Liver (tissue), 9 donors: Measurements from ENCODE around the gene STK35. TPM values are rescaled to one million over a fixed set of nuclear protein-coding genes. Genes with fewer than 3 reads are reported as not detected.

Experiments used
- DNase-seq: peaks from one replicate; pipeline ENCODE4 v3.0.0-alpha.2; 2017; ENCODE audit warnings: low spot score
- H3K27ac ChIP-seq, 2 donors: one replicate each; pipeline ENCODE4 v1.7.0; 2013; ENCODE audit warnings: inconsistent platforms in 2 of 2, low read length in 2 of 2, control low read depth in 1 of 2, low read depth in 1 of 2, mild to moderate bottlenecking in 1 of 2
- H3K27me3 ChIP-seq, 4 donors: one replicate each; pipeline versions ENCODE4 v1.6.1 to v1.7.0; 2013; ENCODE audit warnings: low read length in 3 of 4, inconsistent platforms in 1 of 4, mild to moderate bottlenecking in 1 of 4, moderate library complexity in 1 of 4; ENCODE audit not compliant: control insufficient read depth in 4 of 4, insufficient read depth in 4 of 4
- H3K36me3 ChIP-seq, 4 donors: one replicate each; pipeline versions ENCODE4 v1.6.1 to v1.7.0; 2013; ENCODE audit warnings: low read length in 3 of 4, mild to moderate bottlenecking in 3 of 4, low read depth in 1 of 4, moderate library complexity in 1 of 4; ENCODE audit not compliant: control insufficient read depth in 4 of 4, insufficient read depth in 3 of 4
- H3K4me1 ChIP-seq, 4 donors: one replicate each; pipeline versions ENCODE4 v1.6.1 to v1.7.0; 2013; ENCODE audit warnings: low read length in 3 of 4, mild to moderate bottlenecking in 3 of 4, moderate library complexity in 1 of 4; ENCODE audit not compliant: control insufficient read depth in 4 of 4, insufficient read depth in 4 of 4
- H3K4me3 ChIP-seq, 3 donors: one replicate each; pipeline versions ENCODE4 v1.6.1 to v1.7.0; 2013; ENCODE audit warnings: low read length in 3 of 3, control low read depth in 1 of 3, low read depth in 1 of 3, mild to moderate bottlenecking in 1 of 3
- H3K9ac ChIP-seq, 2 donors: one replicate each; pipeline ENCODE4 v1.7.0; 2013; ENCODE audit warnings: low read length in 2 of 2, mild to moderate bottlenecking in 2 of 2, moderate library complexity in 2 of 2, control low read depth in 1 of 2, low read depth in 1 of 2
- H3K9me3 ChIP-seq, 4 donors: one replicate each; pipeline versions ENCODE4 v1.6.1 to v1.7.0; 2013; ENCODE audit warnings: low read length in 3 of 4; ENCODE audit not compliant: control insufficient read depth in 4 of 4
- EGR1 ChIP-seq, 2 donors: IDR thresholded peaks; 2 replicates each; pipeline ENCODE4 v1.6.1; 2016 to 2018; ENCODE audit warnings: antibody characterized with exemption in 2 of 2, low read depth in 2 of 2
- FOXA1 ChIP-seq: IDR thresholded peaks from 2 replicates; pipeline ENCODE4 v1.6.1; 2016; ENCODE audit warnings: antibody characterized with exemption
- GABPA ChIP-seq, 2 donors: IDR thresholded peaks in 1 of 2; conservative IDR thresholded peaks in 1 of 2; 2 replicates each; pipeline ENCODE4 v1.6.1; 2016; ENCODE audit warnings: antibody characterized with exemption in 2 of 2, mild to moderate bottlenecking in 1 of 2, moderate library complexity in 1 of 2
- HNF4A ChIP-seq, 2 donors: conservative IDR thresholded peaks; 2 replicates each; pipeline ENCODE4 v1.6.1; 2016; ENCODE audit warnings: antibody characterized with exemption in 2 of 2, mild to moderate bottlenecking in 2 of 2
- JUND ChIP-seq, 2 donors: IDR thresholded peaks; 2 replicates each; pipeline ENCODE4 v1.6.1; 2016; ENCODE audit warnings: antibody characterized with exemption in 2 of 2
- MAX ChIP-seq: IDR thresholded peaks from 2 replicates; pipeline ENCODE4 v1.6.1; 2016; ENCODE audit warnings: antibody characterized with exemption
- NR2F2 ChIP-seq: IDR thresholded peaks from 2 replicates; pipeline ENCODE4 v1.6.1; 2016; ENCODE audit warnings: antibody characterized with exemption
- RAD21 ChIP-seq, 2 donors: IDR thresholded peaks; 2 replicates each; pipeline ENCODE4 v1.6.1; 2016; ENCODE audit warnings: antibody characterized with exemption in 2 of 2, mild to moderate bottlenecking in 2 of 2
- REST ChIP-seq: IDR thresholded peaks from 2 replicates; pipeline ENCODE4 v1.6.1; 2016; ENCODE audit warnings: antibody characterized with exemption, mild to moderate bottlenecking
- RXRA ChIP-seq, 2 donors: IDR thresholded peaks; 2 replicates each; pipeline ENCODE4 v1.6.1; 2017 to 2018; ENCODE audit warnings: antibody characterized with exemption in 2 of 2, mild to moderate bottlenecking in 1 of 2
- SP1 ChIP-seq: IDR thresholded peaks from 2 replicates; pipeline ENCODE4 v1.6.1; 2018; ENCODE audit warnings: antibody characterized with exemption, mild to moderate bottlenecking
- TAF1 ChIP-seq: conservative IDR thresholded peaks from 2 replicates; pipeline ENCODE4 v1.6.1; 2016; ENCODE audit warnings: antibody characterized with exemption, mild to moderate bottlenecking
- YY1 ChIP-seq: IDR thresholded peaks from 2 replicates; pipeline ENCODE4 v1.6.1; 2016; ENCODE audit warnings: antibody characterized with exemption, mild to moderate bottlenecking
- WGBS: extraction: QIAGEN DNeasy Blood & Tissue Kit; methylation state at CpG from one replicate; pipeline ENCODE4 v1.1.7; 2013; 5-methylcytosine and 5-hydroxymethylcytosine counted together
- polyA plus RNA-seq, 2 donors: library from polyadenylated mRNA; stranded (reverse) in 1 of 2; unstranded in 1 of 2; fragments of 200-250 nt in 1 of 2; fragments of >200 nt in 1 of 2; fragmentation: Nextera tagmentation in 1 of 2; extraction: Ambion mirVana in 1 of 2; gene quantifications; one replicate each; pipeline versions ENCODE4 v1.2.1 to v1.2.3, GENCODE V29; 2013 to 2015
- total RNA-seq, 2 donors: library from RNA; depleted of rRNA; stranded (reverse); fragments of >200 nt; gene quantifications; one replicate each; pipeline ENCODE4 v1.2.3, GENCODE V29; 2014
- TF ChIP-seq, protein P1 (sequence below): IDR thresholded peaks from 2 replicates; pipeline ENCODE4 v1.6.1; 2016; ENCODE audit warnings: antibody characterized with exemption
- TF ChIP-seq, protein P2 (sequence below): IDR thresholded peaks from 2 replicates; pipeline ENCODE4 v1.6.1; 2016; ENCODE audit warnings: antibody characterized with exemption
- TF ChIP-seq, protein P3 (sequence below): fragments of 150-350 bp; IDR thresholded peaks from 2 replicates; pipeline ENCODE4 v1.5.1; 2017; ENCODE audit warnings: improper control_type of control experiment, low read depth, low read length; ENCODE audit not compliant: missing input control
- donor health status: healthy.
- donor health status: healthy.
- donor health status: healthy.
- donor health status: healthy.
- donor health status: healthy.

The STK35 gene
- total and polyA plus RNA-seq, 4 donors = 2.5 to 18.5 (median 9.9) TPM

DNA sequence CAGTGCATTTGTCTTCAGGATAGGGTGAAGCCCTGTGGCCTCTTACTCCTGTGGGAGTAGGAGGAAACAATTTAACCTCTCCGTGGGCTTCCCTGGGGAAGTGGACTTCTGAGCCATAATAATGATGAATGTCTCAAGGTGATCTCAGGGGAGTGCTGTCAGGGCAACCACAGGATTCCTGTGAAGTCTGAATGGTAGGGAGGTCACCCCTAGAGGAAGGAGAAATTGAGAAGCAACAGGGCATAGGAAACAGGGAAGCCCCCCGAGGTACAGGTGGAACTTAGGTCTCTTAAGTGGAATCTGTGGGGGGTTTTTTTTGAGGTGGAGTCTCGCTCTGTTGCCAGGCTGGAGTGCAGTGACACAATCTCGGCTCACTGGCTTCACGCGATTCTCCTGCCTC lies 26.9 kb downstream of the STK35 start:
- 93% methylated on average over 6 of the region's 6 CpGs for WGBS

DNA sequence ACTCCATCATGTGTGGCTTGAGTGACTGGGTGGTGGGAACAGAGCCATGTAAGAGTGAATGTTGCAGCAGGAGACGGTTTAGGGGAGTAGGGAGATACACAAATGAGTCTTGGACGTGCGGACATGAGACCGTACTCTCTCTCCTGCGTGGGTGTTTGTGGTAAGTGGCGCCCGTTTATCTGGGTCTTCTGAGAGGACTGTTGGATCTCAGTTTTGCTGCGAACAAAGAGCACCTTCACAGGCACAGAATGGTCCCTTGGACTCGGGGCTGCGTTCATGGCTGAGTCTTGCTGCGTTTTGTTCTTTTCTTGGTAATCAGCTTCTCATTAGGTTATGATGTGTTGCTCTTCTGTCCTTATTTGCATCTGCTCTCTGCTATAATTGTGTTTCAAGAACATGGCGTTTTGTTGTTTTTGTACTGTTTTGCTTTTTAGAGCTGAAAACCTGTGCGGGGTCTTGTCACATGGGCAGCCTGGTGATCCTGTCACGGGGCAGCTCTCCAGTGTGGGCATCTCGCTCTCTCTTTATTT lies 28.5 kb downstream of the STK35 start:
- H3K36me3 ChIP-seq = peaks cover 0 to 5% (median 0%) of the 10 kb centered on the region in 4 donors
- H3K4me1 ChIP-seq = peaks cover 0 to 4% (median 0%) of the 10 kb centered on the region in 4 donors
- H3K9me3 ChIP-seq = no peaks in the 10 kb centered on the region
- no peaks in the 10 kb centered on the region for H3K27me3 ChIP-seq
- no peak for TF ChIP-seq REST
- TF ChIP-seq, protein P1, sequence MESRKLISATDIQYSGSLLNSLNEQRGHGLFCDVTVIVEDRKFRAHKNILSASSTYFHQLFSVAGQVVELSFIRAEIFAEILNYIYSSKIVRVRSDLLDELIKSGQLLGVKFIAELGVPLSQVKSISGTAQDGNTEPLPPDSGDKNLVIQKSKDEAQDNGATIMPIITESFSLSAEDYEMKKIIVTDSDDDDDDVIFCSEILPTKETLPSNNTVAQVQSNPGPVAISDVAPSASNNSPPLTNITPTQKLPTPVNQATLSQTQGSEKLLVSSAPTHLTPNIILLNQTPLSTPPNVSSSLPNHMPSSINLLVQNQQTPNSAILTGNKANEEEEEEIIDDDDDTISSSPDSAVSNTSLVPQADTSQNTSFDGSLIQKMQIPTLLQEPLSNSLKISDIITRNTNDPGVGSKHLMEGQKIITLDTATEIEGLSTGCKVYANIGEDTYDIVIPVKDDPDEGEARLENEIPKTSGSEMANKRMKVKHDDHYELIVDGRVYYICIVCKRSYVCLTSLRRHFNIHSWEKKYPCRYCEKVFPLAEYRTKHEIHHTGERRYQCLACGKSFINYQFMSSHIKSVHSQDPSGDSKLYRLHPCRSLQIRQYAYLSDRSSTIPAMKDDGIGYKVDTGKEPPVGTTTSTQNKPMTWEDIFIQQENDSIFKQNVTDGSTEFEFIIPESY = no peak
- TF ChIP-seq FOXA1 = no peak
- TF ChIP-seq YY1 = no peak
- H3K9ac ChIP-seq = no peak overlapping the region
- no peak overlapping the region for H3K4me3 ChIP-seq
- 87% methylated on average over 15 of the region's 15 CpGs for WGBS
- DNase-seq = no peak
- no peak overlapping the region for H3K27ac ChIP-seq

More for the DNA sequence above, 26.9 kb downstream of the STK35 start:
- H3K9ac ChIP-seq = no peak overlapping the region
- no peak for DNase-seq
- peaks cover 0 to 9% (median 0%) of the 10 kb centered on the region in 4 donors for H3K4me1 ChIP-seq
- no peaks in the 10 kb centered on the region for H3K27me3 ChIP-seq
- no peak overlapping the region for H3K27ac ChIP-seq
- H3K36me3 ChIP-seq = peaks cover 0 to 5% (median 0%) of the 10 kb centered on the region in 4 donors
- no peak overlapping the region for H3K4me3 ChIP-seq
- H3K9me3 ChIP-seq = no peaks in the 10 kb centered on the region
- TF ChIP-seq TAF1 = no peak
- TF ChIP-seq SP1 = no peak
- no peak for TF ChIP-seq EGR1 (IDR thresholded peaks at IDR 0.05; ENCODE audit: low read depth in 2 of 2)
- no peak for TF ChIP-seq YY1

- H3K4me3 ChIP-seq = no peak overlapping the region
- H3K4me1 ChIP-seq = no peaks in the 10 kb centered on the region
- peaks cover 0 to 5% (median 0%) of the 10 kb centered on the region in 4 donors for H3K36me3 ChIP-seq
- DNase-seq = no peak
- WGBS = 95% methylated on average over 9 of the region's 9 CpGs
- no peaks in the 10 kb centered on the region for H3K9me3 ChIP-seq
- no peaks in the 10 kb centered on the region for H3K27me3 ChIP-seq
- no peak overlapping the region for H3K27ac ChIP-seq
- H3K9ac ChIP-seq = no peak overlapping the region
- TF ChIP-seq REST (no peak), YY1 (no peak), SP1 (no peak), RXRA (IDR thresholded peaks at IDR 0.05) (no peak), EGR1 (IDR thresholded peaks at IDR 0.05; ENCODE audit: low read depth in 2 of 2) (no peak), NR2F2 (no peak), GABPA (IDR thresholded peaks at IDR 0.05 in 1 of 2, conservative IDR thresholded peaks at IDR 0.05 in 1 of 2) (no peak), RAD21 (IDR thresholded peaks at IDR 0.05) (no peak), JUND (IDR thresholded peaks at IDR 0.05) (no peak), HNF4A (conservative IDR thresholded peaks at IDR 0.05) (no peak), MAX (no peak)
- TF ChIP-seq, protein P2, sequence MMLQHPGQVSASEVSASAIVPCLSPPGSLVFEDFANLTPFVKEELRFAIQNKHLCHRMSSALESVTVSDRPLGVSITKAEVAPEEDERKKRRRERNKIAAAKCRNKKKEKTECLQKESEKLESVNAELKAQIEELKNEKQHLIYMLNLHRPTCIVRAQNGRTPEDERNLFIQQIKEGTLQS = no peak
- TF ChIP-seq, protein P3, sequence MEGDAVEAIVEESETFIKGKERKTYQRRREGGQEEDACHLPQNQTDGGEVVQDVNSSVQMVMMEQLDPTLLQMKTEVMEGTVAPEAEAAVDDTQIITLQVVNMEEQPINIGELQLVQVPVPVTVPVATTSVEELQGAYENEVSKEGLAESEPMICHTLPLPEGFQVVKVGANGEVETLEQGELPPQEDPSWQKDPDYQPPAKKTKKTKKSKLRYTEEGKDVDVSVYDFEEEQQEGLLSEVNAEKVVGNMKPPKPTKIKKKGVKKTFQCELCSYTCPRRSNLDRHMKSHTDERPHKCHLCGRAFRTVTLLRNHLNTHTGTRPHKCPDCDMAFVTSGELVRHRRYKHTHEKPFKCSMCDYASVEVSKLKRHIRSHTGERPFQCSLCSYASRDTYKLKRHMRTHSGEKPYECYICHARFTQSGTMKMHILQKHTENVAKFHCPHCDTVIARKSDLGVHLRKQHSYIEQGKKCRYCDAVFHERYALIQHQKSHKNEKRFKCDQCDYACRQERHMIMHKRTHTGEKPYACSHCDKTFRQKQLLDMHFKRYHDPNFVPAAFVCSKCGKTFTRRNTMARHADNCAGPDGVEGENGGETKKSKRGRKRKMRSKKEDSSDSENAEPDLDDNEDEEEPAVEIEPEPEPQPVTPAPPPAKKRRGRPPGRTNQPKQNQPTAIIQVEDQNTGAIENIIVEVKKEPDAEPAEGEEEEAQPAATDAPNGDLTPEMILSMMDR = no peak
Measured at GRCh38 chr20:2130683-2131082, 29.1 kb downstream of the STK35 start.
